IMR-90 (cell line): ENCODE measurements around the gene PLVAP. TPM values are rescaled to one million over a fixed set of nuclear protein-coding genes. Genes with fewer than 3 reads are reported as not detected.
A peak's percentile ranks its signal among the peaks of the same experiment; 100 is the strongest.

ENCODE experiments used
- ATAC-seq: fragments of 200-7000 bp; cut with Tn5 transposase; 2 replicates; pipeline ENCODE4 v1.9.1; 2020; ENCODE audit warnings: low read depth, mild to moderate bottlenecking, moderate library complexity
- BruUV-seq: library from RNA; stranded (reverse); fragments of 400-500 nt; replicated peaks from 2 replicates; lab custom pipeline; 2021; lab: Mats Ljungman, UMichigan
- CTCF ChIA-PET: fragments of 300-600 bp; formaldehyde crosslinking; extraction: SDS; loops from one replicate; lab custom pipeline; 2021; ENCODE audit warnings: antibody characterized with exemption; lab: Yijun Ruan, JAX
- POLR2A ChIA-PET: fragments of 300-600 bp; sonication (Branson Sonifier 250); formaldehyde crosslinking; loops from one replicate; lab custom pipeline; 2022; ENCODE audit warnings: antibody characterized with exemption; ENCODE audit not compliant: unreplicated experiment; lab: Charles Lee
- DNase-seq: peaks from one replicate; pipeline ENCODE4 v3.0.0; 2013
- H2AFZ ChIP-seq: replicated peaks from 2 replicates; pipeline ENCODE3; 2013; ENCODE audit warnings: low read length, mild to moderate bottlenecking; ENCODE audit not compliant: poor library complexity
- H2AK5ac ChIP-seq: 2 replicates; pipeline ENCODE4 v1.6.1; 2013; ENCODE audit warnings: low read depth, low read length, inconsistent platforms
- H2AK9ac ChIP-seq: replicated peaks from 2 replicates; pipeline ENCODE3; 2013; ENCODE audit warnings: mild to moderate bottlenecking, low read depth, low read length, moderate library complexity; ENCODE audit not compliant: poor library complexity
- H2BK120ac ChIP-seq: 2 replicates; pipeline ENCODE4 v1.6.1; 2013; ENCODE audit warnings: low read depth, low read length, inconsistent platforms
- H2BK15ac ChIP-seq: 3 replicates; pipeline ENCODE4 v1.6.1; 2013; ENCODE audit warnings: low read depth, low read length, inconsistent platforms
- H2BK20ac ChIP-seq: 2 replicates; pipeline ENCODE4 v1.6.1; 2013; ENCODE audit warnings: low read depth, mild to moderate bottlenecking, inconsistent platforms, low read length, moderate library complexity
- H2BK5ac ChIP-seq: 2 replicates; pipeline ENCODE4 v1.6.1; 2013; ENCODE audit warnings: mild to moderate bottlenecking, low read depth, low read length, inconsistent platforms; ENCODE audit not compliant: poor library complexity, severe bottlenecking
- H3K14ac ChIP-seq: replicated peaks from 2 replicates; pipeline ENCODE4 v1.6.1; 2013; ENCODE audit warnings: low read depth, low read length, inconsistent platforms
- H3K18ac ChIP-seq: 2 replicates; pipeline ENCODE4 v1.6.1; 2013; ENCODE audit warnings: low read depth, low read length, control low read depth
- H3K23ac ChIP-seq: 2 replicates; pipeline ENCODE4 v1.6.1; 2013; ENCODE audit warnings: low read depth, low read length, inconsistent platforms
- H3K27ac ChIP-seq: 2 replicates; pipeline ENCODE4 v1.5.1; 2013; ENCODE audit warnings: mild to moderate bottlenecking, control low read depth, low read length; ENCODE audit not compliant: insufficient read depth
- H3K27me3 ChIP-seq: 2 replicates; pipeline ENCODE4 v1.6.1; 2013; ENCODE audit warnings: low read length; ENCODE audit not compliant: control insufficient read depth, insufficient read depth
- H3K36me3 ChIP-seq: 2 replicates; pipeline ENCODE4 v1.6.1; 2013; ENCODE audit warnings: low read length, mixed read lengths; ENCODE audit not compliant: control insufficient read depth, insufficient read depth
- H3K4ac ChIP-seq: 2 replicates; pipeline ENCODE4 v1.6.1; 2013; ENCODE audit warnings: low read depth, low read length, inconsistent platforms
- H3K4me1 ChIP-seq: 2 replicates; pipeline ENCODE4 v1.6.1; 2013; ENCODE audit warnings: low read length, mixed read lengths; ENCODE audit not compliant: control insufficient read depth, insufficient read depth
- H3K4me2 ChIP-seq: 2 replicates; pipeline ENCODE4 v1.6.1; 2013; ENCODE audit warnings: low read depth, mild to moderate bottlenecking, control low read depth, low read length, moderate library complexity
- H3K4me3 ChIP-seq: 2 replicates; pipeline ENCODE4 v1.5.1; 2013; ENCODE audit warnings: low read depth, mild to moderate bottlenecking, control low read depth, low read length, moderate library complexity; ENCODE audit not compliant: insufficient read depth
- H3K56ac ChIP-seq: 2 replicates; pipeline ENCODE4 v1.6.1; 2013; ENCODE audit warnings: low read length, inconsistent platforms; ENCODE audit not compliant: insufficient read depth; ENCODE audit errors: extremely low read depth
- H3K79me1 ChIP-seq, 2 experiments: 2 replicates each; pipeline ENCODE4 v1.6.1; 2013; ENCODE audit warnings: low read length in 2 of 2, inconsistent platforms in 1 of 2, low read depth in 1 of 2
- H3K9ac ChIP-seq: 2 replicates; pipeline ENCODE4 v1.6.1; 2013; ENCODE audit warnings: low read depth, low read length, control low read depth
- H3K9me1 ChIP-seq: 2 replicates; pipeline ENCODE4 v1.6.1; 2013; ENCODE audit warnings: low read length, inconsistent platforms; ENCODE audit not compliant: insufficient read depth
- H3K9me3 ChIP-seq: 2 replicates; pipeline ENCODE4 v1.6.1; 2013; ENCODE audit warnings: low read length; ENCODE audit not compliant: control insufficient read depth, insufficient read depth
- H4K20me1 ChIP-seq: 2 replicates; pipeline ENCODE4 v1.6.1; 2013; ENCODE audit warnings: low read length, inconsistent platforms; ENCODE audit not compliant: insufficient read depth
- H4K5ac ChIP-seq: 2 replicates; pipeline ENCODE4 v1.6.1; 2013; ENCODE audit warnings: mild to moderate bottlenecking, low read depth, low read length, control low read depth
- H4K8ac ChIP-seq, 2 experiments: 2 replicates each; pipeline ENCODE4 v1.6.1; 2013; ENCODE audit warnings: low read depth in 2 of 2, low read length in 2 of 2, control low read depth in 1 of 2, inconsistent platforms in 1 of 2
- H4K91ac ChIP-seq: 2 replicates; pipeline ENCODE4 v1.6.1; 2013; ENCODE audit warnings: low read depth, low read length, inconsistent platforms; ENCODE audit not compliant: insufficient read depth
- MAZ ChIP-seq: IDR thresholded peaks from 2 replicates; pipeline ENCODE4 v1.6.1; 2012; ENCODE audit warnings: low read depth, mild to moderate bottlenecking, low read length, improper control_type of control experiment, moderate library complexity, borderline replicate concordance
- MXI1 ChIP-seq: IDR thresholded peaks from 2 replicates; pipeline ENCODE4 v1.6.1; 2012; ENCODE audit warnings: low read depth, mild to moderate bottlenecking, low read length, moderate library complexity, borderline replicate concordance
- WGBS, 2 experiments: methylation state at CpG; one replicate each; pipeline versions ENCODE4 v1.1.5 to v1.1.7; 2013; ENCODE audit warnings: missing lambda C conversion rate in 2 of 2; ENCODE audit not compliant: insufficient read length in 1 of 2; ENCODE audit errors: extremely low coverage in 2 of 2; 5-methylcytosine and 5-hydroxymethylcytosine counted together
- dilution Hi-C: fragments of 300-500 bp; cut with HindIII; formaldehyde crosslinking; loops from one replicate; pipeline ENCODE4 v1.14.3; 2018; ENCODE audit warnings: low sequenced_read_pairs; ENCODE audit not compliant: unreplicated experiment
- in situ Hi-C: fragments of 300-500 bp; cut with MboI; formaldehyde crosslinking; loops from 3 replicates; pipeline ENCODE4 v1.14.3; 2019; ENCODE audit warnings: low sequenced_read_pairs, inconsistent platforms, mixed read lengths
- intact Hi-C: fragments of 100-400 bp; cut with micrococcal nuclease; formaldehyde crosslinking; loops from 2 replicates; pipeline ENCODE4 v1.10.0; 2022
- polyA plus RNA-seq, 3 experiments: library from polyadenylated mRNA; depleted of rRNA; stranded (reverse); fragments of >200 nt; gene quantifications; 2 replicates each; pipeline ENCODE4 v1.2.3, GENCODE V29; 2012; ENCODE audit warnings: low replicate concordance in 1 of 3
- total RNA-seq: library from RNA; depleted of rRNA; stranded (reverse); fragments of >200 nt; gene quantifications from 2 replicates; pipeline ENCODE4 v1.2.3, GENCODE V29; 2012

PLVAP gene
- total and polyA plus RNA-seq, 2 of the 4 experiments (the other 2 are of a cell fraction): not detected

- Histone ChIP-seq H3K4me1 (peaks cover 12% of the 10 kb centered on the region), H2AK5ac (peak overlapping the region; percentile 93)
Observed at GRCh38 chr19:17312189-17313113, 64.7 kb downstream of the PLVAP start.

More at GRCh38 chr19:17312189-17313113, 64.7 kb downstream of the PLVAP start:
- H3K36me3 ChIP-seq: peaks cover 30% of the 10 kb centered on the region
- no peak for DNase-seq
- in situ Hi-C loops (no loop called here), dilution Hi-C loops (no loop called here), intact Hi-C loops (no loop called here)
- peaks cover 34 to 68% of the 10 kb centered on the region in 2 experiments for H3K79me1 ChIP-seq
- peak overlapping the region; percentile 19 for H3K14ac ChIP-seq
- H3K4me2 ChIP-seq: peak overlapping the region; percentile 57
- BruUV-seq: no TSS peak
- H3K18ac ChIP-seq: no peak overlapping the region
- peak overlapping the region; percentile 89 for H2BK5ac ChIP-seq
- H3K9ac ChIP-seq: peak overlapping the region; percentile 22; the same call in 1 of the 2 replicates
- H2BK120ac ChIP-seq: peak overlapping the region; percentile 47
- H2AFZ ChIP-seq: no peak overlapping the region
- H3K9me3 ChIP-seq: no peaks in the 10 kb centered on the region
- H4K5ac ChIP-seq: peak overlapping the region; percentile 42; the same call in 1 of the 2 replicates
- peak overlapping the region; percentile 73 for H4K91ac ChIP-seq
- H2AK9ac ChIP-seq: peak overlapping the region; percentile 92
- ATAC-seq: no peak
- 62% methylated on average over 4 of the region's 20 CpGs; no CpG with 5 or more reads in 1 of the 2 experiments for WGBS, 2 experiments
- H4K20me1 ChIP-seq: peaks cover 29% of the 10 kb centered on the region
- peak overlapping the region; percentile 81 for H3K27ac ChIP-seq
- no peak overlapping the region for H3K4me3 ChIP-seq
- peak overlapping the region; percentile 79 for H3K4ac ChIP-seq
- CTCF ChIA-PET: interaction anchor here (0.6 kb wide), 1 partner anchor 55 kb away, joined by 3 read pairs; no protein-coding TSS in a partner anchor
- TF ChIP-seq MAZ (no peak), MXI1 (no peak)
- no peaks in the 10 kb centered on the region for H3K27me3 ChIP-seq
- 0 out of 2 replicates have a peak overlapping the region, but pooled peaks have one; percentile 25 for H2BK20ac ChIP-seq
- H3K23ac ChIP-seq: 0 out of 2 replicates have a peak overlapping the region, but pooled peaks have one; percentile 54
- POLR2A ChIA-PET: no interaction called here
- H2BK15ac ChIP-seq: 0 out of 3 replicates have a peak overlapping the region, but pooled peaks have one; percentile 34
- peak overlapping the region; percentile 30 to 43; a peak in 1 of 4 replicates for H4K8ac ChIP-seq
- H3K9me1 ChIP-seq: peaks cover 17% of the 10 kb centered on the region
- H3K56ac ChIP-seq: no peak overlapping the region
